ENCODE measurements around the gene LSM2.

DNA sequence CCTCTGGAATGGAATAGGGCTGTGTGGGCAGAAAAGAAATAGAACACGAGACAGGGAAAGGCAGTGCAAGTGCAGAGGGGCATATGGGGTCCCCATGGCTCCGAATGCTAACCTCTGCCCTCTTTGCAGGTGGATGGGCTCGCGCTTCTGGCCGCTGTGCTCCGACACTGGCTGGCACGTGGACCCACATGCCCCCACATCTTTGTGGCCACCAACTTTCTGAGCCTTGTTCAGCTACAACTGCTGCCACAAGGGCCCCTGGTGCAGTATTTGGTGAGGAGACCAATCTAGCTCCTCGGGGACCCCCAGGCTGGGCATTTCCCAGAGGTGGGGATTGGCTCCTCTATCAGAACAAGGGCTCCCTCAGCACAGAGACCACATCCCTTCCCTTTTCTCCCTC, 45.4 kb downstream of the LSM2 start:
- no peak for TF ChIP-seq POLR2A (IDR thresholded peaks at IDR 0.05)
- TF ChIP-seq CTCF (IDR thresholded peaks at IDR 0.05), result no peak
